ENCODE measurements around the gene KIF21B. TPM values are rescaled to one million over a fixed set of nuclear protein-coding genes. Genes with fewer than 3 reads are reported as not detected.

Gene KIF21B
- total and polyA plus RNA-seq, 4 donors = 1.3 to 7.4 (median 4.8) TPM

DNA sequence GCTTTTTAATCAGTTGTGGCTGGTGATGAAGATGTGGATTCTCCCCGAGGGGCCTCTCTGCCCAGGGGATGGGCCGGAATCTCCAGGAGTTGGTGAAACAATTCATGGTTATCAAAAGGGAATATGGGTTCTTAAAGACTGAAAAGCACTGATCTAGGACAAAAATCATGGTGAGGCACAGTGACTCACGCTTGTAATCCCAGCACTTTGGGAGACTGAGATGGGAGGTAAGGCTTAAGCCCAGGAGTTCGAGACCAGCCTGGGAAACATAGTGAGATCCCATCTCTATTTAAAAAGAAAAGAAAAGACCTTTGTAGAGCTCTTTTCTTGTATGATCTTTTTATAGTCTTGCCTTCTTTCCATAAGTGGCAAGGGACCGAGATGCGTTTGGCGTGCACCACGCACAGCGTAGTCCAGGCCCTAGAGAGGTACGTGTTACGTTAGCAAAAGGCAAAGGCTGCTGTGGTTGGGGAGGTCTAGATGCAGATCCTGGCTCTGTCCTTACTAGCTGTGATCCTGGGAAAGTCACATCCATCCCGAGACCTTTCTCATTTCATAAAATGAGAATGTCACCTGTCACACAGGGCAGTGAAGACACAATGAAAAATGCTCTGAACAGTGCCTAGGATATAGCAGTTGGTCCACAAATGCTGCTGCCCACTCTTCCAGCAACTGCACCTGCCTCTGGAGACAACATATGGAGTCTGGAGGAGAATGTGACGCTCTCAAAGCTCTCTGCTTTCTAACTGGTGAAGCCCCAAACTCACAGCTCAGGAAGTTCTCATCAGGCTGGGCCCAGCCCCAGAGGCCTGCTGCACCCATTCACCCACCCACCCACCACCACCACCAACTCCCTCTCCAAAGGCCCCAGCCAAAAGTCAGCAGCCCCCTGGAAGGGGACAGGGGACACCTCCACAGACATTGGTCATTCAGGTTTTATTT, 54.8 kb downstream of the KIF21B start:
- Histone ChIP-seq H3K4me3 (no peak overlapping the region), H3K9me3 (ENCODE audit: control insufficient read depth in 4 of 4, insufficient read depth in 3 of 4, low read length in 3 of 4) (no peaks in the 10 kb centered on the region), H3K27ac (ENCODE audit: low read depth in 1 of 2, low read length in 1 of 2) (no peak overlapping the region), H3K4me1 (ENCODE audit: control insufficient read depth in 5 of 5, insufficient read depth in 5 of 5, low read length in 5 of 5) (peaks cover 0 to 13% (median 0%) of the 10 kb centered on the region in 5 donors), H3K27me3 (ENCODE audit: control insufficient read depth in 3 of 3, insufficient read depth in 3 of 3, low read length in 2 of 3) (no peaks in the 10 kb centered on the region), H3K36me3 (ENCODE audit: control insufficient read depth in 4 of 4, insufficient read depth in 4 of 4, low read length in 4 of 4) (peaks cover 0 to 17% (median 0%) of the 10 kb centered on the region in 4 donors), H3K9ac (ENCODE audit: insufficient read depth in 1 of 2, low read length in 2 of 2) (no peak overlapping the region)
- ATAC-seq (ENCODE audit: insufficient read depth, low FRiP score) (no peak), DNase-seq (no peak)
- WGBS, 2 donors = 93 to 95% methylated on average over 13 of the region's 13 CpGs
- TF ChIP-seq, protein P1, sequence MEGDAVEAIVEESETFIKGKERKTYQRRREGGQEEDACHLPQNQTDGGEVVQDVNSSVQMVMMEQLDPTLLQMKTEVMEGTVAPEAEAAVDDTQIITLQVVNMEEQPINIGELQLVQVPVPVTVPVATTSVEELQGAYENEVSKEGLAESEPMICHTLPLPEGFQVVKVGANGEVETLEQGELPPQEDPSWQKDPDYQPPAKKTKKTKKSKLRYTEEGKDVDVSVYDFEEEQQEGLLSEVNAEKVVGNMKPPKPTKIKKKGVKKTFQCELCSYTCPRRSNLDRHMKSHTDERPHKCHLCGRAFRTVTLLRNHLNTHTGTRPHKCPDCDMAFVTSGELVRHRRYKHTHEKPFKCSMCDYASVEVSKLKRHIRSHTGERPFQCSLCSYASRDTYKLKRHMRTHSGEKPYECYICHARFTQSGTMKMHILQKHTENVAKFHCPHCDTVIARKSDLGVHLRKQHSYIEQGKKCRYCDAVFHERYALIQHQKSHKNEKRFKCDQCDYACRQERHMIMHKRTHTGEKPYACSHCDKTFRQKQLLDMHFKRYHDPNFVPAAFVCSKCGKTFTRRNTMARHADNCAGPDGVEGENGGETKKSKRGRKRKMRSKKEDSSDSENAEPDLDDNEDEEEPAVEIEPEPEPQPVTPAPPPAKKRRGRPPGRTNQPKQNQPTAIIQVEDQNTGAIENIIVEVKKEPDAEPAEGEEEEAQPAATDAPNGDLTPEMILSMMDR (IDR thresholded peaks at IDR 0.05; ENCODE audit: control extremely low read depth, extremely low read depth) = no peak

DNA sequence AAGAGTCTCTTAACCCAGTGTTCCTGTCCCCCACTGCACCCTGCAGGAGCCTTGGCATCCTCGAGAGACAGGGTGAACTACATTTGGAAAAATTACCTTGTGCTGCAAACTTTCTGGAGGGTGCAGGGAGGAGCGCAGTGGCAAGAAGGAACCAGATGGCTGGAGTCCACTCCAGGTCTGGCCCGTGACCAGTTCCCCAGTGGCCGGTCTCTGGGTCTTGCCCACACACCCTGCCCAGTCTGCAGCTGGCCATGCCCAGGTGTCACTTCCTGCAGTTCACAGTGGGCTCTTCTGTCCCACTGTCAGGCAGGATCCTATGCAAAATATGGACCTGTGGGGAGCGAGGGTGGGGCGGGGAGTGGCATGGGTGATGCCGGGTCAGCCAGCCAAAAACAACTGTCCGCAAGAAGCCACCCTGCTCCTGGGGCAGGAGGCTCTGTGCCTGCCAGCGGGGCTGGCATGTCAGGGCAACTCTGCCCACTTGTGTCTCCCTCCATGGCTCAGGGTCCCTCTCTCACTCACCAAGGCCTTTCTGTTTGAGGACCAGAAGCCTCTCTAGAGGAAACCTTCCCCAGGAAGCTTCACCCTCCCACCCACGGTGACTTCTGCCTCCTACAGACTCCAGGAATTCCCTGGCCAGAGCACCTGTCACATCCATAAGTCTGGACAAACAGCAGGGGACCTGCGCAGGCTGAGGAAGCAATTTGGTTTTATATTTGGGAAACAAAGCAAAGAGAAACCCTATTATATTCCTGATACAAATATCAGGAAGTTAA, 55.6 kb downstream of the KIF21B start:
- TF ChIP-seq, protein P1 (IDR thresholded peaks at IDR 0.05; ENCODE audit: control extremely low read depth, extremely low read depth) = no peak
- Histone ChIP-seq H3K9me3 (ENCODE audit: control insufficient read depth in 4 of 4, insufficient read depth in 3 of 4, low read length in 3 of 4) (no peaks in the 10 kb centered on the region), H3K36me3 (ENCODE audit: control insufficient read depth in 4 of 4, insufficient read depth in 4 of 4, low read length in 4 of 4) (peaks cover 0 to 12% (median 0%) of the 10 kb centered on the region in 4 donors), H3K27me3 (ENCODE audit: control insufficient read depth in 3 of 3, insufficient read depth in 3 of 3, low read length in 2 of 3) (no peaks in the 10 kb centered on the region), H3K9ac (ENCODE audit: insufficient read depth in 1 of 2, low read length in 2 of 2) (no peak overlapping the region), H3K27ac (ENCODE audit: low read depth in 1 of 2, low read length in 1 of 2) (no peak overlapping the region), H3K4me3 (no peak overlapping the region), H3K4me1 (ENCODE audit: control insufficient read depth in 5 of 5, insufficient read depth in 5 of 5, low read length in 5 of 5) (peaks cover 0 to 13% (median 0%) of the 10 kb centered on the region in 5 donors)
- 86 to 88% methylated on average over 11 of the region's 11 CpGs for WGBS, 2 donors
- DNase-seq (no peak), ATAC-seq (ENCODE audit: insufficient read depth, low FRiP score) (no peak)

DNA sequence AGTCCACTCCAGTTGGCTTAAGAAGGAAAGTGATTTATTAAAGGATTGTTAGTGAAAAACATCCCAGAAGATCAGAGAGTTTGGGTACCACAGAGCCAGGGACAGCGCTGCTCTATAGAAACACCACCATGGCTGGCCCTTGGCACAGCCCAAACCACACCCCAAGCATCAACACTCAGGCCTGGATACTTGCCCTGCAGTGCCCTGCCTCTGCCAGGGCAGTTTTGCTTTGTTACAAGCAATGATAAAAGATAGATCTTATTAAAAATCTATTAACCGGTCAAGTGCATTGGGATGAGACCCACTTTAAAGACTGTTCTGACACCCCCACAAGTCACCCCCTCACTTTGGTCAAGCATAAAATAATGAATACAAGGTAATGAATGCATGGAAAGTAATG, 56.6 kb downstream of the KIF21B start:
- H3K27ac ChIP-seq (ENCODE audit: low read depth in 1 of 2, low read length in 1 of 2) = no peak overlapping the region
- TF ChIP-seq, protein P1 (IDR thresholded peaks at IDR 0.05; ENCODE audit: control extremely low read depth, extremely low read depth) = no peak
- no peaks in the 10 kb centered on the region for H3K27me3 ChIP-seq (ENCODE audit: control insufficient read depth in 3 of 3, insufficient read depth in 3 of 3, low read length in 2 of 3)
- 94 to 97% methylated on average over 2 of the region's 2 CpGs for WGBS, 2 donors
- H3K36me3 ChIP-seq (ENCODE audit: control insufficient read depth in 4 of 4, insufficient read depth in 4 of 4, low read length in 4 of 4) = peaks cover 0 to 11% (median 0%) of the 10 kb centered on the region in 4 donors
- peaks cover 0 to 8% (median 0%) of the 10 kb centered on the region in 5 donors for H3K4me1 ChIP-seq (ENCODE audit: control insufficient read depth in 5 of 5, insufficient read depth in 5 of 5, low read length in 5 of 5)
- H3K9me3 ChIP-seq (ENCODE audit: control insufficient read depth in 4 of 4, insufficient read depth in 3 of 4, low read length in 3 of 4) = no peaks in the 10 kb centered on the region
- ATAC-seq (ENCODE audit: insufficient read depth, low FRiP score) (no peak), DNase-seq (no peak)
- H3K9ac ChIP-seq (ENCODE audit: insufficient read depth in 1 of 2, low read length in 2 of 2) = no peak overlapping the region
- H3K4me3 ChIP-seq = no peak overlapping the region
